Nephron progenitor cell (in vitro differentiated cells): ENCODE measurements around the gene HOXD3.

Source experiments
- DNase-seq: peaks from one replicate; pipeline ENCODE4 v3.0.0; 2021
- H3K27ac Mint-ChIP-seq: 2 replicates; pipeline ENCODE4 v1.8.0; 2021; ENCODE audit warnings: mild to moderate bottlenecking, moderate library complexity, mixed read lengths
- H3K27me3 Mint-ChIP-seq: 2 replicates; pipeline ENCODE4 v1.8.0; 2021; ENCODE audit warnings: mild to moderate bottlenecking, low read depth, mixed read lengths; ENCODE audit not compliant: poor library complexity
- H3K36me3 Mint-ChIP-seq: 2 replicates; pipeline ENCODE4 v1.8.0; 2021; ENCODE audit warnings: low read depth, mixed read lengths
- H3K4me1 Mint-ChIP-seq: 2 replicates; pipeline ENCODE4 v1.8.0; 2021; ENCODE audit warnings: mixed read lengths
- H3K4me3 Mint-ChIP-seq: 2 replicates; pipeline ENCODE4 v1.8.0; 2021; ENCODE audit warnings: mild to moderate bottlenecking, moderate library complexity, mixed read lengths
- H3K9me3 Mint-ChIP-seq: 2 replicates; pipeline ENCODE4 v1.8.0; 2021; ENCODE audit warnings: mild to moderate bottlenecking, moderate library complexity, mixed read lengths
- CTCF ChIP-seq: fragments of 200-600 bp; sonication (generic); IDR thresholded peaks from 2 replicates; pipeline ENCODE4 v1.5.0; 2021; ENCODE audit warnings: antibody characterized with exemption

The HOXD3 gene

GRCh38 chr2:176159663-176160250, 2.6 kb downstream of the HOXD3 start:
- H3K4me3 Mint-ChIP-seq: peak overlapping the region; percentile 86
- H3K27me3 Mint-ChIP-seq: no peaks in the 10 kb centered on the region
- H3K36me3 Mint-ChIP-seq: peaks cover 14% of the 10 kb centered on the region
- H3K27ac Mint-ChIP-seq: peak overlapping the region; percentile 99
- TF ChIP-seq CTCF: no peak
- H3K4me1 Mint-ChIP-seq: peaks cover 91% of the 10 kb centered on the region
- DNase-seq: no peak
- no peaks in the 10 kb centered on the region for H3K9me3 Mint-ChIP-seq

DNA sequence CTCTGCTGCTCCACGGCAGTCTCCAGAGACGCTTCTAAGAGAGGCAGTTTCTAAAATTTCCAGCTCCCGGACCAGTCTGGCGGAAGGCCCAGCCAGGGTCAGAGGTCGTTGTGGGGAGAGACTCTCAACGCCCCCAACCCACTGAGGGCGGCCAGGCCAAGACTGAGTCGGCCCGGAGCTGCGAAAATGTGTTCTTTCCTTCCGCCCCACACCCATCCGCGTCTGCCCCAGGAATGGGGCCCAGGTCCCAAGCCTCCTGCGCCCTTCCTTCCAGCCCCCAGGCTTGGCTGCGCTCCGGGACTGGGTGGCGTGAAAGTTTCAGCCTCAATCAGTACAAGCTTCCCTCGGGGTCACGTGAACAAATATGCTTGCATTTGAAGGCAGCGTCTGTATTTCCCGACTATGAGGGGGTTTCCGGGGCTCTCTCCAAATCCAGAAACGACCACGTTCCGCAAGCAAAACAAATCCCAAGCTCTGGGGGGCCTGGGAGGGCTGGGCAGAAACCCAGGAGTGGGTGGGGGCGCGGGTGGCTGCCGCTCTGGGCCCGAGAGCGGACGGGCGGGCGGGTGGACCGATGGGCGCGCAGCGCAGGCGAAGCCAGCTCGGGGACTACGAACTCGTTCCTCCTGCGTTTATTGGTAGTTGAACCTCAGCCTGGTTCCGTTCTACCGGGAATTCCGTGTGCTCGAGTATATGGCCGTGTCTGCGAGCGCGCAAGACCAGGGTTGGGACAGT, 3.3 kb downstream of the HOXD3 start:
- Mint-ChIP-seq H3K4me1 (peaks cover 91% of the 10 kb centered on the region), H3K27me3 (no peaks in the 10 kb centered on the region), H3K27ac (peak overlapping the region; percentile 99), H3K9me3 (no peaks in the 10 kb centered on the region), H3K36me3 (peaks cover 8% of the 10 kb centered on the region), H3K4me3 (peak overlapping the region; percentile 86)
- peak; percentile 61 for DNase-seq
- no peak for TF ChIP-seq CTCF

GRCh38 chr2:176160986-176161824, 4.1 kb downstream of the HOXD3 start:
- Mint-ChIP-seq H3K27me3 (no peaks in the 10 kb centered on the region), H3K9me3 (no peaks in the 10 kb centered on the region), H3K27ac (peak overlapping the region; percentile 94), H3K36me3 (peaks cover 5% of the 10 kb centered on the region), H3K4me3 (peak overlapping the region; percentile 86), H3K4me1 (peaks cover 91% of the 10 kb centered on the region)
- no peak for TF ChIP-seq CTCF
- no peak for DNase-seq

DNA sequence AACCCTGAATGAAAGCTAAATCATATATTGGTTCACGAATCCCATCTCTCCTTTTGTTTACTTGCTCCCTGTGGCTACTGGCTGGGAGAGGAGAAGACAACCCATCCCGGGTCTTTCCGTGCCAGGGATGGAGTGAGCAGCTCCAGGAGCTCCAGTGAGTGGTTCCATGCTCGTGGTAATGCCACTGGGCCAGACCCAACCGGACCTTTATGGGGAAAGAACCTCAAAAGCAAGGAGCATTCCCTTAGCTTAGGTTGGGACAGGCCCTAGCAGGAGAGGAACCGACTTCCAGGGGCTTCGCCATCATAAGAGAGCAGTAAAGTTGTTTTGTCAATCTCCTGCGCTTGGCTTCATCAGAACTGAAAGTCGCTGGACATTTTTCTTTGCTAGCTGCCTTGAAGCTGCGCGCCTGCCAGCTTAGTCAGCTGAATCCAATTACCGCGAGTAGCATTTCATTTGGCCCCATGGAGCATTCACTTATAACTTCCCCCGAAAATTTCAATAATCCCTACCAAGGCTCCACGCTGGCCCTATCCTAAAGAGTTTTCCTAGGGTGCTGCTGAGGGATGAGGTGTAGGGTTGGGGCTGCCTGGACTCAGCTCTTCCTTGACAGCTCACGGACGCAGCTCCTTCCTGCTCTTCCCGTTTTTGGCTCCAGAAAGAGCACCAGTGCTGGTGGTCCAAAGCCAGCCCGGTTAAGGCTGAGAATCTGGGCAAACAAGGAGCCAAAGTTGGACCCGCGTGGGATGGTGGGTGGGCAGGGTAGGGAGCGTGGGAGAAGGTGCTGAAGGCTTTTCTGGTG, 4.9 kb downstream of the HOXD3 start:
- H3K27me3 Mint-ChIP-seq: peaks cover 3% of the 10 kb centered on the region
- DNase-seq: no peak
- peak overlapping the region; percentile 86 for H3K4me3 Mint-ChIP-seq
- peaks cover 92% of the 10 kb centered on the region for H3K4me1 Mint-ChIP-seq
- TF ChIP-seq CTCF: no peak
- peaks cover 13% of the 10 kb centered on the region for H3K36me3 Mint-ChIP-seq
- H3K27ac Mint-ChIP-seq: peak overlapping the region; percentile 94
- H3K9me3 Mint-ChIP-seq: no peaks in the 10 kb centered on the region

- no peak for TF ChIP-seq CTCF
- Mint-ChIP-seq H3K9me3 (no peaks in the 10 kb centered on the region), H3K36me3 (peaks cover 23% of the 10 kb centered on the region), H3K27me3 (peaks cover 4% of the 10 kb centered on the region), H3K4me1 (peaks cover 93% of the 10 kb centered on the region), H3K27ac (peak overlapping the region; percentile 99), H3K4me3 (peak overlapping the region; percentile 86)
- peak; percentile 89 for DNase-seq
These were observed 6.0 kb downstream of the HOXD3 start for GRCh38 chr2:176162911-176163671.
